GM11168 (cell line): Measurements from ENCODE around the gene INTS1.
"Not testable (repeated sequence)": the region's sequence is repeated elsewhere in the genome, so short reads cannot be mapped to it uniquely, and the experiment has no call there.

ENCODE experiments used
- in situ Hi-C: fragments of 300-500 bp; cut with MboI; formaldehyde crosslinking; loops from one replicate; pipeline ENCODE4 v1.12.0; 2022; ENCODE audit warnings: low sequenced_read_pairs; ENCODE audit not compliant: unreplicated experiment

The INTS1 gene

DNA sequence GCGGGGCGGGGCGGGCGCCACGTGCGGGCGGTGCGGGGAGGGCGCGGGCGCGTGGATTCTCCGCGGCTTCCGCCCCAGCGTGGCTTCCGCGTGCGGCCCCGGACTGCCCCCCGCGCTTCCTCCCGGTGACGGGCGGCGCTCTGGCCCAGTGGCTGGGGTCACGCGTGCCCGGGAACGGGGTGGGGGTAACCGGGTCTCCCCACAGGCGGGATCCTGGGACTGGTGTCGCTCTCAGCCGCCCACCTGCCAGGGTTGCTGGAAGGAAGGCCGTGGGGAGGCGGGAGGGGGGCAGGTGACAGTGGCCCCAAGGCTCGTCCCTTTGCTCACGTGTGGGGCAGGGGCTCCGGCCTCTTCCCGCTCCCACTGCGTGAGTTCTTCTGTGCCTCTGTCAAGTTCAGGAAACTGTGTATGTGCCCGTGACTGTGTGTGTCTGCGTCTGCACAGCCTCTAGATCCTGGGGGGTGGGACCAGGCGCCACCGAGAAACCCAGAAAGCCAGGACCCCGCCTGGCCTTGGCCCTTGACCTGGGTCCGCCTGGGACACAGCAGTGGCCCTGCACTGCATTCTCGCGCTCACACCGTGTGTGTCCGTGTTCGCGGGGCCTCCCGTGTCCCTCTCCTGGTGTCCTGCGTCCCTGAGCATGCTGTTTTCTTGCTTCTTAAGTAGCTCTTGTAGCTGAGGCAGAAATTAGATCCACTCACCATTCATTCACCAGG is 27.2 kb upstream of the INTS1 start:
- in situ Hi-C loops, result no loop called here

DNA sequence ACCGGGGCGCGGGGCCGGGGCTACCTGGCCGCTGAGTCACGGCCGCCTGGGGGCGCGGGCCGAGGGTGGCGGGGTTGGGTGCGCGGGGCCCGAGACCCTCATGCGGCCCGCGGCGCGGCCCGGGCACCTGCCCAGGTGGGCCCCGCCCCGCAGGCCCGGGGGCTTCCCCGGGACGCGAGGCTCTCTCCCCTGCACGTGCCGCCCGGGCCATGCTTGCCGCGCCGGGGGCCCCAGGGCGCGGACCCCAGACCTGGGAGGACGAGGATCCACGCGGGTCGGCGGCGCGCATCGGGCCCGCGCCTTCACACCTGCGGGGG is 26.7 kb upstream of the INTS1 start:
- in situ Hi-C loops, result no loop called here

DNA sequence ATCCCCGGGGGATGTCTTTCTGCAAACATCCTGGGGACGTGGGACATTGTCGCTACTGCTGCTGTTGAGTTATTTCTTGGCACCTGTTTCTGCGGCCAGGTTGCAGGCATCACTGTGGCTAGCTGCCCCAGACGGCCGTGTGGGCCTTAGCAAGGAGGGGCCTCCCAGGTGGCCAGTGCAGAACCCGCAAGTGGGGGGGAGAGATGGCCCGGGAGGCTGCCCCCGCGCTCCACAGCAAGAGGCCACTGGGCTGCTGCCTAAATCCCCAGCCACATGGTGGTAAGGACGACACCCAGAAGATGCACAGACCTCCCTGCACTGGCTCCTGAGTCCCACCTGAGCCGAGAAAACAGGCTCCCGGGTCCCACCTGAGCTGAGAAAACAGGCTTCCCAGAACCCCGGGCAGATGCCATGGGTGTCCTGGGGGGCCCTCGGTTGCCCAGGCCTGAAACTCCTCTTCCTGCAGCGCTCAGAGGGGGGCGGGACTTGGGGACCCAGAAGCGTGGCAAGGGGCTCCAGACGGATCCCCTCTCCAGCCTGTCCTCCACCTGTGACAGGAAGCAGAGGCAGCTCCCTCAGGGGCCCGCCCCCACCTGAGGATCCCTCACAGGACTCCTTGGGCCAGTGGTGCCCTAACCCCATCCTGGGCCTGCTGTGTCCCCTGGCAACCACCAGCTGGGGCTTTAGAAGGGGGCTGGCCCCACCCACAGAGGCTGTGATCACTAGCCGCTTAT is 25.4 kb upstream of the INTS1 start:
- in situ Hi-C loops, result no loop called here

DNA sequence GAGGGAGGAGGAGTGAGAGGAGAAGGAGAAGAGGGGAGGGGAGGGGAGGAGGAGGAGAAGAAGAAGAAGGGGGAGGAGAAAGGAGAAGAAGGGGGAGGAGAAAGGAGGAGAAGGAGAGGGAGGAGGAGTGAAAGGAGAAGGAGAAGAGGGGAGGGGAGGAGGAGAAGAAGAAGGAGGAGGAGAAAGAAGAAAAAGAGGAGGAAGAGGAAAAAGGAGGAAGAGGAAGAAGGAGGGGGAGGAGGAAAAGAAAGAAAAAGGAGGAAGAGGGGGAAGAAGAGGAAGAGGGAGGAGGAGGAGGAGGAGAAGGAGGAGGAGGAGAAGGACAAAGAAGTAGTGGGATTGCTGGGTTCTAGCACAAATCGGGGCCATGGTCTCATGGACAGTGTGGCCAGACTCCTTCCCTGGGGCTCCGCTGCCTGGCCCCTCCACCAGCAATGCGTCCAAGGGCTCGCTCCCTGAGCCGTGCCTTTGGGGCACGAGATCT is 22.1 kb upstream of the INTS1 start:
- in situ Hi-C loops, result no loop called here

DNA sequence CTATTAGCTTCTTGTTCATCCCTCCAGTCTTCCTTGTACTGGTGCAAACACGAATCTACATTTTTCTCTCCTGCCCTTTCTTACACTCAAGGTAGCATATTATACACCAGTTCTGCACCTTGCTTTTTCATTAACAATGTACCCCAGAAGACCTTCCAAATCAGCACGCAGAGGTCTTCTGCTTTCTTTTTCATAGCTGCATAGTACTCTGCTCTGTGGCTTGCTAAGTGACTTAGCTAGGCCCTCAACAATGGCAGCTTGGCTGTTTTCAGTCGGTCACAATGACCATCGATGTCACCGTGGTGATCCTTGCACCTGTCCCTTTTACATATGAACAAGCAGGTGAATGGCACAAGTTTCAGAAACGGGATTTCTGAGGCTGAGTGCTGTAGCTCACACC is 21.2 kb upstream of the INTS1 start:
- in situ Hi-C loops, result no loop called here

DNA sequence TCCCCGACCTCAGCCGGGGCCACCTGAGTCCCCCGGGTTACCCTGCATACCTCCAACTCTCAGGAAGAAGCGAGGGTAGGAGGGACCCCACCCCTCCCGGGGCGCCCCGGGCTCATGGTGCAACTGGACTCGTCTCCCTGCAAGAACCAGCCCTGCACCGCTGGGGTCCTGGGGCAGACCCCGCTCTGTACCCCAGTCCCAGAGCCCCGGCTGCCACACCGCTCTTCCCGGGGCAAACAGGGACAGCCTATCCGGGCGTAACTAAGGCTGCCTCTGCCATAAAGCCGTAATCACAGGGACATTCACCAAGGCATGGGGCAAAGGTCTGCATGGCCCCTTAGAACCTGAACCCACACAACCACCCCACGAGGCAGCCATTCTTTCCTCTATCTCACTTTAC is 19.7 kb upstream of the INTS1 start:
- in situ Hi-C loops, result no loop called here

DNA sequence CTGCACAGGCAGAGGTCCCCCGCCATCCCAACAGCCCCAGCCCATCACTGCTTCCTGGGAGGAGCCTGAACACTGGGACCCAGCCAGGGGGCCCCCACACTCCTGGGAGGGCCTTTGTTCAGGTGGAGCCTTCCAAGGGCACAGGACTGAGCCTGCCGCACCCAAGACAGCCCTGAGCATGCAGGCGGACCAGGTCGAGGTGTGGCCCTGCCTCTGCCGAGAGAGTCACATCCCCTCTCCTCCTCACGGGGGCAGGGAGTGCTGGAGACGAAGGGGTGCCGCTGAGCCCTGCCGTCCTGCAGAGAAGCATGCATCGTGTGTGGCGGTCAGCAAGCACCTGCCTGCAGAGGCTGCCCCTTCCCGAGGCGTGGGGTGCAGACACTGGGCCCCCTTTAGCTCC is 19.0 kb upstream of the INTS1 start:
- in situ Hi-C loops, result no loop called here

DNA sequence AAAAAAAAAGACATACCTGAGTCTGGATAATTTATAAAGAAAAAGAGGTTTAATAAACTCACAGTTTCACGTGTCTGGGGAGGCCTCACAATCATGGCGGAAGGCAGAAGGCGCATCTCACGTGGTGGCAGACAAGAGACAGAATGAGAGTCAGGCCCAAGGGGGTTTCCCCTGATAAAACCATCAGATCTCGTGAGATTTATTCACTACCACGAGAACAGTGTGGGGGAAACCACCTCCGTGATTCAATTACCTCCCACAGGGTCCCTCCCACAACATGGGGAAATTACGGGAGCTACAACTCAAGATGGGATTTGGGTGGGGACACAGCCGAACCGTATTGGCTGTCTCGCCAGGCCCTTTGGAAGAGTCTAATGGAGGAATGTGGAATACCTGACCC is 17.3 kb upstream of the INTS1 start:
- in situ Hi-C loops, result no loop called here

DNA sequence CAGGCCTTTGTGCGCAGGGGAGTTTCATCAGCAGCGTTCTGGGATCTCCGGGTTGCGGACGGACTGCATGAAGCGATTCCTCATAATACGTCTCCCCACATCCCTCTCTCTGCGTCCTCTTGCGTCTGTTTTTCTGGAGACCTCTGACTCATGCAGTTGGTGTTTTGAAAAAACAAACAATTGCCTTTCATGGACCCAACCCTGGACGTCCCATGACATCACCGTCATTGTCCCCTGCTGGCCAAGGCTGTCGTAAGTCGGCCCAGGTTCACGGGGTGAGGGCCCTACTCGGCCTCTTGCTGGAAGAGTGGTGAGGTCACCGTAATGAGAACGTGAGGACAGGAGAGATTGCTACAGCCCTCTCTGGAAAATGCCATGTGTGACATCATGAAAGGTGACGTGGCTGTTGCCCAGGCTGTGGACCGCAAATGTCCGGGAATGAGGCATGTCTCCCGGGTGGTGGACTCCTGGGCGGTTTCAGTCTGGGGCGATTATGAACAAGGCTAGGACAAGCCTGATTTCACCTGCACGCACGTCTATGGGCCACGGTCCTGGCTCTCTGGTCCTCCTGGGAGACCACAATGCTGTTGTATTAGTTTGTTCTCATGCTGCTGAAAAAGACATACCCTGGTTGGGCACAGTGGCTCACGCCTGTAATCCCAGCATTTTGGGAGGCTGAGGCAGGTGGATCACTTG is 16.5 kb upstream of the INTS1 start:
- in situ Hi-C loops, result no loop called here

DNA sequence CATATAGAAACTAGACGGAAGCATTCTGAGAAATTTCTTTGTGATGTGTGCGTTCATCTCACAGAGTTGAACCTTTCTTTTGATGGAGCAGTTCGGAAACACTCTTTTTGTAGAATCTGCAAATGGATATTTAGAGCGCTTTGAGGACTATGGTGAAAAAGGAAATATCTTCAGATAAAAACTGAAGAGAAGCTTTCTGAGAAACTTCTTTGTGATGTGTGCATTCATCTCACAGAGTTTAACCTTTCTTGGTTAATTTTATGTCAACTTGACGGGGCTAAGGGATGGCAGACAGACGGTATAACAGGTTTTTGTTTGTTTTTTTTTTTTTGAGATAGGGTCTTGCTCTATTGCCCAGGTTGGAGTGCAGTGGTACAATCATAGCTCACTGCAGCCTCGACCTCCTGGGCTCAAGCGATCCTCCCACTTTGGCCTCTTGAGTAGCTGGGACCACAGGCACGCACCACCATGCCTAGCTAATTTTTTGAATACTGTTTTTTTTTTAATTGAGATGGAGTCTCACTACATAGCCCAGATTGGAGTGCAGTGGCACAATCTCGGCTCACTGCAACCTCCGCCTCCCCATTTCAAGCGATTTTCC is 15.2 kb upstream of the INTS1 start:
- in situ Hi-C loops, result not testable (repeated sequence)

DNA sequence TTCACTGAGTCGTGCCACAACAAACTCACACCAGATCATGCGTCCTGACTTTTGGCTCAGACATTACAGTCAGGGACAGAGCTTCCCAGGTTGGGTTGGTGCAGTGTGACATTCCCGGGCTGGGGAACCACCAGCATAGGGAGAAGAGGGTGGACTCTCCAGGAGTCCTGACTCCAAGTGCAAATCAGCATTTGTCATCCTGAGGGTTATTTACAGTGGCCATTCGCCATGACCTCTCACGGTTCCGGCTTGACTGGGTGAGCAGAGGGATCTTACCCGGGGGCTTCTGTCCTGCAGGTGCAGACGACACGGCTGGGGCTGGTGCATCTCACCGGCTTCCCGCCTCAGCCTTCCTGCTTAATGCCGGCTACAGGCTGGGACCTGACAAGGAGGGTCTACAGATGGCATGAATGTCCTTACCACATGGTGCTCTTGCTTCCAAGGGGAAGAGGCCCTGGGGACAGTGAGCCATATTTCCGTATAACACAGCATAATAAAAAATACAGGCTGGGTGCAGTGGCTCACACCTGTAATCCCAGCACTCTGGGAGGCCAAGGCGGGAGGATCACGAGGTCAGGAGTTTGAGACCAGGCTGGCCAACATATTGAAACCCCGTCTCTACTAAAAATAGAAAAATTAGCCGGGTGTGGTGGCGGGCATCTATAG is 12.5 kb upstream of the INTS1 start:
- in situ Hi-C loops, result no loop called here

DNA sequence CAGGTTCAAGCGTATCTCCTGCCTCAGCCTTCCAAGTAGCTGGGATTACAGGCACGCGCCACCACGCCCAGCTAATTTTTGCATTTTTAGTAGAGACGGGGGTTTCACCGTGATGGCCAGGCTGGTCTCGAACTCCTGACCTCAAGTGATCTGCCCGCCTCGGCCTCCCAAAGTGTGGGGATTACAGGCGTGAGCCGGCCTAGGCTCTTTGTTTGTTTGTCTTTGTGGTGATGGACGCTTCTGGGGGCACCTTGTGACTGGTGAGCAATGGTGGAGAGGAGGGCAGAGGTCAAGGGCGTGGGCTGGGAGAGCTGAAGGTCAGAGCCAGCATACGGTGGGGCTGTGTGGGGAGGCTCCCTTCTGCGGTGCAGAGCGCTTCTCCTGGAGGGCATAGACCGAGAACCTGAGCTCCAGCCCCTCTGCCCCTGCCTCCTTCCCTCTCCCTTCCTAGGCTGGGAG is 11.3 kb upstream of the INTS1 start:
- in situ Hi-C loops, result not testable (repeated sequence)

DNA sequence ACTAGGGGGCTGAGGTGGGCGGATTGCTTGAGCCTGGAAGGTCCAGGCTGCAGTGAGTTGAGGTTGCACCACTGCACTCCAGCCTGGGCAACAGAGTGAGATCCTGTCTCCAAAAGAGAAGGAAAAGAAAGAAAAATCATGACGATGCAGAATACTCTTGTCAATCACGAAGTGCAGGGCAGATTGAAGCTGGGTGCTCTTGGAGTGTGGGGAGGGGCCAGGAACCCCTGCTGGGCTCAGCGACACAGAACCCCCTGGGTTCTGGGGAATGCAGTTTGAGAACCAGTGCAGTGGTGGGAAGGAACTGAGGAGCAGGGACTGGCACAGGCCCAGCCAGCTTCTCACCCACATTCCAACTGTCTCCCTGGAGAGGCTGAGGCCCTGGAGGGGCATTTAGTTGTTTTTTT is 10.8 kb upstream of the INTS1 start:
- in situ Hi-C loops, result no loop called here

DNA sequence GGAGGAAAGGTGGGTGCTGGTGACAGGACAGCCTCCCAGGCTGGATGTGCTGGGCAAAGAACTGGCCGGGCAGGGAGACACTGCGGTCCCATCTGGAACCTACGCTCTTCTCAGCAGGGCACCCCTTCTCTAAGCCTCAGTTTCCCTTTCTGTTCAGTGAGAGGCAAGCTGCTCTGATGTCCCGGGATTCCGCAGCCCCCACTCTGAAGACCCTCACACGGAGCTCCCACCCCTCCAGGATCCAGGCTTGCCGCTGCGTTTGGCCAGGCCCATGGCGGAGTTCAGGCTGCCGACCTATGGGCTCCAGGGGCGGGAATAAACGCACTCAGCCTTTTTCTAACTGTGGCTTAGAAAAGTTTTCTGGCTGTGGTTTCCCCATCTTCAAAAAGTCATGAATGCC is 10.2 kb upstream of the INTS1 start:
- in situ Hi-C loops, result no loop called here

DNA sequence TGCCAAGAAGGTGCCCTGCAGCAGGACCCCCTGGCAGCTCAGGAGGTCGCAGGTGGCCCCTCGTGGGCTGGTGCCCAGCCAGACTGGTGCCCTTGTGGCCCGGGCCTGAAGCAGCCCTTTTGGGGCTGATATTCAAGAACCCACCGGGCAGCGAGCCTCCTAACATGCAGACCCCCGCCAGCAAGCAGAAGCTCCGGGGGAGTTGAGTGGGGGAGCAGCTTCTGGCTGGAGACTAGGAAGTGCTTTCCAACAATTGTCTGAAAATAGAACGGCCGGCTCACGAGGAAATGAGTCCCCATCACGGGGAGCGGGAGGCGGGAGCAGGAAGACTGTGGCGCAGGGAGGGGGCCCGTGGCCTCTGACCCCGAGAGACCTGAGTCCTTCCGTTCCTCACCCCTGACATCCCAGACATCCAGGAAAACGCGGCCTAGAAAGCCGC is 9.5 kb upstream of the INTS1 start:
- in situ Hi-C loops, result no loop called here

DNA sequence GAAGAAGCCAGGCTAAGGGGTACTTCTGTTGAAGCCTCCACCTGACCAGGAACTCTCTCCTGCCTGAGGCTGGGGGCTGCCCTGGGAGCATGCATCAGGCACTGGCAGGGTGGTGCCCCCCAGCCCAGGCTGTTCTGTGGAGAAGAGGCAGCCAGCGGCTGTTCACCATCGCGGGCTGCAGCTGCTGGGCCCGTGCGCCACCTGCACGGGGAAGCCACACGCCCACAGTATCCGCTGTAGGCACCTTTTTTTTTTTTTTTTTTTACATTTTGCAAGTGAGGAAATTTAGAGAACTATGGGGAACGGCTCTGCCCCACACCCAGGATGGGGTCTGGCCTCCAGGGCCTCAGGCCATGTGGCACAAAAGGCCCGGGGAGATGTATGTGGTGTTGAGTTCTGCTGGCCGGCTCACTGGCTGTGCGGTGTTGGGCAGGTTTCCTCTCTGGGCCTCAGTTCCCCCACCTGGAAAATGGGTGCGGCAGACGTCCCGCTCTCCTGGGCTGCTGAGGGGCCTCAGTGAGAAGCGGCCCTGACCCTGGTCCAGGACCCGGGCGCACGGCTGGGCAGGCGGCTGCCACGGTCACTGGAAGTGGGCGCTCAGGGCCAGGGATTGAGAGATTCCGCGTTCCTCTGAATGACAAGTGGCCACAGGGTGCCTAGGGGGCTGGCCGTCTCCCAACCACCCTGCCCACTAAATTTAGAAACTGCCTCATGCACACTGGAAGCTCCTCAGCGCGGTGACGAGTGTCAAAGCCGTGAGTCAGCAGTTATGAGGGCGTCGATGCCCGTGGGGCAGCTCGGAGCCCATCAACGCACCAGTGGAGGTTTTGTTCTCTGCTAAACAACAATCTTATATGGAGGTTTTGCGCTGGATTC is 8.8 kb upstream of the INTS1 start:
- in situ Hi-C loops, result no loop called here

DNA sequence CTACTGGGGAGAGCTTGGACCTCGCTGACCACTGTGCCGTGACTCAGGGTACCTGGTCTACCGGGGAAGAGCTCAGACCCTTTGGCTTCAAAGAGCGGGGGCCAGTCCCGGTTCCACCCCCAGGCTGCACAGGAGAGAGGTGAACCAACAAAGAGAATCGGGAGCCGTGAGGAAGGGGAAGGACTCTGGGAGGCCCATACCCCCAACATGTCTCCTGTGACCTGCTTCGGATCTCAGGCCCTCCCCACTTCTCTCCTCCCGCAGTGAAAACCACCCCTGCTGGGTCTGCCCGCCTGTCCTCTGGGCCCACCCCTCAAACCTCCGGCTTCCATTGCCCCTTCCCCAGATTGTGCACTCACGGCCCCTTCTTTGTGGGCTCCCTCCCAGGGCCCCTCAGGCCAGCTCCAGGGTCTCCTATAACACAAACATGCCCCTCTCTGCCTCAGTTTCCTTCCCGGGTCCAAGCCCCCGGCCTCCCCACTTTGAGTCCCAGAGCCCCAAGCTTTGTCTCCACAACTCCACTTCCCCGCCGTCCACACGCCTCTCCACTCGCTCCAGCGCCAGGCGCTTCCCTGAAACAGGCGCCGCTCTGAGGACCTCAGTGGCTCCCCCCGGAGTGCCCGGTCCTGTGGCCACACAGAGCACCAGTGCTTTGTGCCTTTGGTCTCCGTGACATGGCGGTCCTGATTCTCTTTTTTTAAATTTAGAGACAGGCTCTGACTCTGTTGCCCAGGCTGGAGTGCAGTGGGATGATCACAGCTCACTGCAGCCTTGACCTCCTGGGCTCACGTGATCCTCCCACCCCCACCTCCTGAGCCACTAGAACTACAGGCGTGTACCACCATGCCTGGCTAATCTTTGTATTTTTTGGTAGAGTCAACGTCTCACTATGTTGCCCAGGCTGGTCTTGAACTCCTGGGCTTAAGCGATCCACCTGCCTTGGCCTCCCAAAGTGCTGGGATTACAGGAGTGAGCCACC is 7.5 kb upstream of the INTS1 start:
- in situ Hi-C loops, result no loop called here

DNA sequence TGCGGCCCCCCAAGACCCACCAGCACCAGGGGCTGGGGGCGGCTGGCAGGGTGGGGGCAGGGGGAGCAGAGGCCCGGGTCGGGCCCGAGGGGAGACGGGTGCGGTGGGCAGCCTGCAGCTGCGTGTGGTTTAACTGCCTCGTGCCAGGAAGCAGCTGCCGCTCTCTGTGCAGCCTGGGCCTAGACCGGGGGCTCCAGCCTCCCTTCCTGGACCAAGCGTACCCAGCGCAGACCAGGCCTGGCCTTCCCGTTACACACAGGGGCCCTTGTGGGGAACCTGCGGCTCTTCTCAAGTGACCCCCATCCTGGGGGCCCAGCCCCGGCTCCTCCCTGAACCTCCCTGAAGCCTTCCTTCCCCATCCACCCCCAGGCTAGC is 6.6 kb upstream of the INTS1 start:
- in situ Hi-C loops, result no loop called here
